ENCODE measurements around the gene MUSK.

Gene MUSK

GRCh38 chr9:110640736-110641135 lies 27.9 kb upstream of the MUSK start:
- H3K18ac ChIP-seq (ENCODE audit: low read depth in 1 of 2, low read length in 2 of 2): peak overlapping the region; percentile 1 to 9
- no peaks in the 10 kb centered on the region for H3K4me1 ChIP-seq (ENCODE audit: control insufficient read depth, insufficient read depth, low read depth, low read length)
- no peaks in the 10 kb centered on the region for H3K79me1 ChIP-seq (replicated peaks; ENCODE audit: low read length, poor library complexity, severe bottlenecking)
- no peak overlapping the region for H2BK5ac ChIP-seq (ENCODE audit: low read depth, low read length, poor library complexity, severe bottlenecking)
- no peak overlapping the region for H2BK120ac ChIP-seq (ENCODE audit: low read depth, low read length)
- H3K36me3 ChIP-seq (ENCODE audit: control insufficient read depth in 1 of 2, insufficient read depth in 2 of 2, low read depth in 1 of 2, low read length in 2 of 2): no peaks in the 10 kb centered on the region
- no peak for DNase-seq
- H3K4ac ChIP-seq (ENCODE audit: low read depth in 1 of 2, low read length in 2 of 2): peak overlapping the region in 1 of 2 experiments; percentile 0
- H3K4me2 ChIP-seq (ENCODE audit: low read length, poor library complexity, severe bottlenecking): no peak overlapping the region
- H2BK15ac ChIP-seq (ENCODE audit: low read depth, poor library complexity, severe bottlenecking): no peak overlapping the region
- H3K4me3 ChIP-seq (ENCODE audit: insufficient read depth in 1 of 2, low read depth in 1 of 2, low read length in 2 of 2): peak overlapping the region in 1 of 2 experiments; percentile 52
- peak overlapping the region; percentile 37 for H3K9ac ChIP-seq (ENCODE audit: low read length)
- H2AFZ ChIP-seq (ENCODE audit: low read depth, low read length): no peak overlapping the region
- H4K91ac ChIP-seq (ENCODE audit: low read length): no peak overlapping the region
- H4K8ac ChIP-seq (ENCODE audit: low read length): no peak overlapping the region
- H3K9me3 ChIP-seq (ENCODE audit: control insufficient read depth, low read length): peaks cover 10% of the 10 kb centered on the region
- peak overlapping the region in 1 of 2 experiments; percentile 14 for H2BK12ac ChIP-seq (ENCODE audit: low read length in 2 of 2)
- H3K23ac ChIP-seq (ENCODE audit: low read length in 2 of 2): no peak overlapping the region
- no peak overlapping the region for H3K14ac ChIP-seq (ENCODE audit: low read length in 2 of 2)
- H3K27ac ChIP-seq (ENCODE audit: low read length, poor library complexity, severe bottlenecking): no peak overlapping the region
- no peaks in the 10 kb centered on the region for H3K27me3 ChIP-seq (ENCODE audit: control insufficient read depth in 1 of 2, insufficient read depth in 1 of 2, low read length in 2 of 2)
- no peak overlapping the region for H2AK5ac ChIP-seq (ENCODE audit: low read length, severe bottlenecking)

GRCh38 chr9:110641293-110641692 lies 27.3 kb upstream of the MUSK start:
- no peak overlapping the region for H3K27ac ChIP-seq (ENCODE audit: low read length, poor library complexity, severe bottlenecking)
- H3K27me3 ChIP-seq (ENCODE audit: control insufficient read depth in 1 of 2, insufficient read depth in 1 of 2, low read length in 2 of 2): no peaks in the 10 kb centered on the region
- H4K91ac ChIP-seq (ENCODE audit: low read length): no peak overlapping the region
- no peak overlapping the region for H2BK120ac ChIP-seq (ENCODE audit: low read depth, low read length)
- peak overlapping the region in 1 of 2 experiments; percentile 83 for H2BK12ac ChIP-seq (ENCODE audit: low read length in 2 of 2)
- no peak overlapping the region for H2AFZ ChIP-seq (ENCODE audit: low read depth, low read length)
- H3K9ac ChIP-seq (ENCODE audit: low read length): peak overlapping the region; percentile 37
- H3K9me3 ChIP-seq (ENCODE audit: control insufficient read depth, low read length): peaks cover 4% of the 10 kb centered on the region
- no peak for DNase-seq
- WGBS: 90% methylated on average over 2 of the region's 2 CpGs
- H3K4me3 ChIP-seq (ENCODE audit: insufficient read depth in 1 of 2, low read depth in 1 of 2, low read length in 2 of 2): peak overlapping the region in 1 of 2 experiments; percentile 52
- H2BK5ac ChIP-seq (ENCODE audit: low read depth, low read length, poor library complexity, severe bottlenecking): no peak overlapping the region
- no peak overlapping the region for H4K8ac ChIP-seq (ENCODE audit: low read length)
- no peak overlapping the region for H3K4me2 ChIP-seq (ENCODE audit: low read length, poor library complexity, severe bottlenecking)
- no peak overlapping the region for H2BK15ac ChIP-seq (ENCODE audit: low read depth, poor library complexity, severe bottlenecking)
- H3K36me3 ChIP-seq (ENCODE audit: control insufficient read depth in 1 of 2, insufficient read depth in 2 of 2, low read depth in 1 of 2, low read length in 2 of 2): no peaks in the 10 kb centered on the region
- H3K4ac ChIP-seq (ENCODE audit: low read depth in 1 of 2, low read length in 2 of 2): peak overlapping the region in 1 of 2 experiments; percentile 0
- no peaks in the 10 kb centered on the region for H3K4me1 ChIP-seq (ENCODE audit: control insufficient read depth, insufficient read depth, low read depth, low read length)
- no peak overlapping the region for H2AK5ac ChIP-seq (ENCODE audit: low read length, severe bottlenecking)
- no peaks in the 10 kb centered on the region for H3K79me1 ChIP-seq (replicated peaks; ENCODE audit: low read length, poor library complexity, severe bottlenecking)
- no peak overlapping the region for H3K14ac ChIP-seq (ENCODE audit: low read length in 2 of 2)
- no peak overlapping the region for H3K23ac ChIP-seq (ENCODE audit: low read length in 2 of 2)
- peak overlapping the region; percentile 1 to 11 for H3K18ac ChIP-seq (ENCODE audit: low read depth in 1 of 2, low read length in 2 of 2)

- Histone ChIP-seq H3K27me3 (ENCODE audit: control insufficient read depth in 1 of 2, insufficient read depth in 1 of 2, low read length in 2 of 2) (no peaks in the 10 kb centered on the region), H4K8ac (ENCODE audit: low read length) (no peak overlapping the region)
- 100% methylated on average over 2 of the region's 4 CpGs for WGBS
Measured at GRCh38 chr9:110648696-110649095, 19.9 kb upstream of the MUSK start.

GRCh38 chr9:110650261-110650660 lies 18.3 kb upstream of the MUSK start:
- H2BK120ac ChIP-seq (ENCODE audit: low read depth, low read length): no peak overlapping the region
- WGBS: 41% methylated on average over 1 of the region's 3 CpGs

More at GRCh38 chr9:110648696-110649095, 19.9 kb upstream of the MUSK start:
- H2AK5ac ChIP-seq (ENCODE audit: low read length, severe bottlenecking): no peak overlapping the region
- H3K36me3 ChIP-seq (ENCODE audit: control insufficient read depth in 1 of 2, insufficient read depth in 2 of 2, low read depth in 1 of 2, low read length in 2 of 2): no peaks in the 10 kb centered on the region
- H4K91ac ChIP-seq (ENCODE audit: low read length): peak overlapping the region; percentile 1
- no peak overlapping the region for H2BK5ac ChIP-seq (ENCODE audit: low read depth, low read length, poor library complexity, severe bottlenecking)
- no peak overlapping the region for H3K14ac ChIP-seq (ENCODE audit: low read length in 2 of 2)
- H2BK120ac ChIP-seq (ENCODE audit: low read depth, low read length): no peak overlapping the region
- no peak overlapping the region for H3K4me3 ChIP-seq (ENCODE audit: insufficient read depth in 1 of 2, low read depth in 1 of 2, low read length in 2 of 2)
- peaks cover 2% of the 10 kb centered on the region for H3K4me1 ChIP-seq (ENCODE audit: control insufficient read depth, insufficient read depth, low read depth, low read length)
- peak overlapping the region in 1 of 2 experiments; percentile 99 for H2BK12ac ChIP-seq (ENCODE audit: low read length in 2 of 2)
- no peak for DNase-seq
- no peak overlapping the region for H2BK15ac ChIP-seq (ENCODE audit: low read depth, poor library complexity, severe bottlenecking)
- H3K23ac ChIP-seq (ENCODE audit: low read length in 2 of 2): no peak overlapping the region
- no peak overlapping the region for H2AFZ ChIP-seq (ENCODE audit: low read depth, low read length)
- no peaks in the 10 kb centered on the region for H3K9me3 ChIP-seq (ENCODE audit: control insufficient read depth, low read length)
- no peak overlapping the region for H3K27ac ChIP-seq (ENCODE audit: low read length, poor library complexity, severe bottlenecking)
- no peaks in the 10 kb centered on the region for H3K79me1 ChIP-seq (replicated peaks; ENCODE audit: low read length, poor library complexity, severe bottlenecking)
- no peak overlapping the region for H3K4me2 ChIP-seq (ENCODE audit: low read length, poor library complexity, severe bottlenecking)
- H3K4ac ChIP-seq (ENCODE audit: low read depth in 1 of 2, low read length in 2 of 2): peak overlapping the region in 1 of 2 experiments; percentile 97
- H3K18ac ChIP-seq (ENCODE audit: low read depth in 1 of 2, low read length in 2 of 2): peak overlapping the region in 1 of 2 experiments; percentile 100
- H3K9ac ChIP-seq (ENCODE audit: low read length): no peak overlapping the region

More at GRCh38 chr9:110650261-110650660, 18.3 kb upstream of the MUSK start:
- no peak overlapping the region for H3K23ac ChIP-seq (ENCODE audit: low read length in 2 of 2)
- peak overlapping the region; percentile 4 to 70 for H3K18ac ChIP-seq (ENCODE audit: low read depth in 1 of 2, low read length in 2 of 2)
- no peak overlapping the region for H3K14ac ChIP-seq (ENCODE audit: low read length in 2 of 2)
- H3K79me1 ChIP-seq (replicated peaks; ENCODE audit: low read length, poor library complexity, severe bottlenecking): no peaks in the 10 kb centered on the region
- H3K4me2 ChIP-seq (ENCODE audit: low read length, poor library complexity, severe bottlenecking): no peak overlapping the region
- peak; percentile 90 for DNase-seq
- H2AFZ ChIP-seq (ENCODE audit: low read depth, low read length): no peak overlapping the region
- no peak overlapping the region for H2AK5ac ChIP-seq (ENCODE audit: low read length, severe bottlenecking)
- no peak overlapping the region for H2BK5ac ChIP-seq (ENCODE audit: low read depth, low read length, poor library complexity, severe bottlenecking)
- H2BK15ac ChIP-seq (ENCODE audit: low read depth, poor library complexity, severe bottlenecking): no peak overlapping the region
- H3K27ac ChIP-seq (ENCODE audit: low read length, poor library complexity, severe bottlenecking): no peak overlapping the region
- peaks cover 2% of the 10 kb centered on the region for H3K4me1 ChIP-seq (ENCODE audit: control insufficient read depth, insufficient read depth, low read depth, low read length)
- peak overlapping the region; percentile 1 to 32 for H3K4ac ChIP-seq (ENCODE audit: low read depth in 1 of 2, low read length in 2 of 2)
- H3K27me3 ChIP-seq (ENCODE audit: control insufficient read depth in 1 of 2, insufficient read depth in 1 of 2, low read length in 2 of 2): no peaks in the 10 kb centered on the region
- H3K36me3 ChIP-seq (ENCODE audit: control insufficient read depth in 1 of 2, insufficient read depth in 2 of 2, low read depth in 1 of 2, low read length in 2 of 2): no peaks in the 10 kb centered on the region
- H3K9ac ChIP-seq (ENCODE audit: low read length): peak overlapping the region; percentile 83
- peak overlapping the region; percentile 1 for H4K91ac ChIP-seq (ENCODE audit: low read length)
- no peaks in the 10 kb centered on the region for H3K9me3 ChIP-seq (ENCODE audit: control insufficient read depth, low read length)
- H3K4me3 ChIP-seq (ENCODE audit: insufficient read depth in 1 of 2, low read depth in 1 of 2, low read length in 2 of 2): no peak overlapping the region
- peak overlapping the region; percentile 27 for H4K8ac ChIP-seq (ENCODE audit: low read length)
- H2BK12ac ChIP-seq (ENCODE audit: low read length in 2 of 2): peak overlapping the region; percentile 46 to 83

All from mesenchymal stem cell (in vitro differentiated cells and primary cell).